PC-9 (cell line): ENCODE results near the gene ZNF48.

Experiments used
- EZH2 ChIP-seq: fragments of 200-600 bp; sonication (generic); IDR thresholded peaks from 2 replicates; pipeline ENCODE4 v1.8.0; 2017; ENCODE audit warnings: antibody characterized with exemption, low read depth
- TF ChIP-seq, protein P1 (sequence below): fragments of 200-600 bp; sonication (generic); conservative IDR thresholded peaks from 2 replicates; pipeline ENCODE4 v1.6.1; 2017; ENCODE audit warnings: mixed run types, antibody characterized with exemption, mild to moderate bottlenecking, moderate library complexity

DNA sequence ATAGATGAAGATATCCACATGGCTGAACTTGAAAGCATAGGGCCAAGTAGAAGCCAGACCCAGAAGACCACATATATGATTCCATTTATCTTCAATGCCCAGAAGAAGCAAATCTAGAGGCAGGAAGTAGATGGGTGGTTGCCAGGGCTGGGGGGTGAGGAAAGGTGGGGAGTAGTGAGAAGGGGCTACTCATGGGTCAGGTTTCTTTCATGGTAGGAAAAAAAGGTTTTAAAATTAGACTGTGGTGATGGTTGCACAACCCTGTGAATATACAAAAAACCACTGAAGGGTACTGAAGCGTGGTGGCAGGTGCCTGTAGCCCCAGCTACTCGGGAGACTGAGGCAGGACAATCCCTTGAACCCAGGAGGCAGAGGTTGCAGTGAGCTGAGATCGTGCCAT lies 45.5 kb upstream of the ZNF48 start:
- TF ChIP-seq, protein P1, sequence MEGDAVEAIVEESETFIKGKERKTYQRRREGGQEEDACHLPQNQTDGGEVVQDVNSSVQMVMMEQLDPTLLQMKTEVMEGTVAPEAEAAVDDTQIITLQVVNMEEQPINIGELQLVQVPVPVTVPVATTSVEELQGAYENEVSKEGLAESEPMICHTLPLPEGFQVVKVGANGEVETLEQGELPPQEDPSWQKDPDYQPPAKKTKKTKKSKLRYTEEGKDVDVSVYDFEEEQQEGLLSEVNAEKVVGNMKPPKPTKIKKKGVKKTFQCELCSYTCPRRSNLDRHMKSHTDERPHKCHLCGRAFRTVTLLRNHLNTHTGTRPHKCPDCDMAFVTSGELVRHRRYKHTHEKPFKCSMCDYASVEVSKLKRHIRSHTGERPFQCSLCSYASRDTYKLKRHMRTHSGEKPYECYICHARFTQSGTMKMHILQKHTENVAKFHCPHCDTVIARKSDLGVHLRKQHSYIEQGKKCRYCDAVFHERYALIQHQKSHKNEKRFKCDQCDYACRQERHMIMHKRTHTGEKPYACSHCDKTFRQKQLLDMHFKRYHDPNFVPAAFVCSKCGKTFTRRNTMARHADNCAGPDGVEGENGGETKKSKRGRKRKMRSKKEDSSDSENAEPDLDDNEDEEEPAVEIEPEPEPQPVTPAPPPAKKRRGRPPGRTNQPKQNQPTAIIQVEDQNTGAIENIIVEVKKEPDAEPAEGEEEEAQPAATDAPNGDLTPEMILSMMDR = no peak
- TF ChIP-seq EZH2 = no peak
